OCI-LY1 (cell line): Measurements from ENCODE around the gene CDH13.

Source experiments
- H2AFZ ChIP-seq: fragments of 200-600 bp; sonication (generic), shearing (Covaris generic); 2 replicates; pipeline ENCODE4 v1.6.0; 2014; ENCODE audit warnings: antibody characterized with exemption, mild to moderate bottlenecking, low read length
- H3F3A ChIP-seq: fragments of 200-600 bp; sonication (generic), shearing (Covaris generic); 2 replicates; pipeline ENCODE4 v1.6.0; 2014; ENCODE audit warnings: mild to moderate bottlenecking, antibody characterized with exemption, low read length, moderate library complexity; ENCODE audit not compliant: insufficient read depth
- H3K27ac ChIP-seq: fragments of 200-600 bp; sonication (generic); 2 replicates; pipeline ENCODE4 v1.5.1; 2014; ENCODE audit warnings: low read length, mixed run types, mild to moderate bottlenecking, low read depth; ENCODE audit not compliant: poor library complexity, severe bottlenecking
- H3K27me3 ChIP-seq: fragments of 200-600 bp; sonication (generic); 2 replicates; pipeline ENCODE4 v1.6.0; 2014; ENCODE audit warnings: antibody characterized with exemption, mild to moderate bottlenecking, low read length, moderate library complexity; ENCODE audit not compliant: insufficient read depth
- H3K36me3 ChIP-seq: fragments of 200-600 bp; sonication (generic); 2 replicates; pipeline ENCODE4 v1.6.1; 2014; ENCODE audit warnings: mild to moderate bottlenecking, antibody characterized with exemption, low read length, moderate library complexity, mixed read lengths; ENCODE audit not compliant: insufficient read depth
- H3K4me1 ChIP-seq: fragments of 200-600 bp; sonication (generic); 2 replicates; pipeline ENCODE4 v1.5.1; 2014; ENCODE audit warnings: mild to moderate bottlenecking, low read length, moderate library complexity; ENCODE audit not compliant: insufficient read depth, severe bottlenecking
- H3K4me2 ChIP-seq: fragments of 200-600 bp; sonication (generic), shearing (Covaris generic); 2 replicates; pipeline ENCODE4 v1.6.1; 2014; ENCODE audit warnings: low read length
- H3K4me3 ChIP-seq: fragments of 200-600 bp; sonication (generic); 2 replicates; pipeline ENCODE4 v1.5.1; 2014; ENCODE audit warnings: low read length, low read depth, mild to moderate bottlenecking, mixed read lengths; ENCODE audit not compliant: poor library complexity, severe bottlenecking
- H3K79me2 ChIP-seq: fragments of 200-600 bp; shearing (Covaris generic); 2 replicates; pipeline ENCODE4 v1.6.1; 2016; ENCODE audit warnings: mixed run types, low read length, mixed read lengths; ENCODE audit not compliant: insufficient read depth
- H3K9ac ChIP-seq: fragments of 200-600 bp; sonication (generic), shearing (Covaris generic); 2 replicates; pipeline ENCODE4 v1.6.1; 2014; ENCODE audit warnings: mild to moderate bottlenecking, low read length, mixed read lengths
- H3K9me2 ChIP-seq: fragments of 200-600 bp; sonication (generic), shearing (Covaris generic); 2 replicates; pipeline ENCODE4 v1.6.1; 2014; ENCODE audit warnings: low read depth, mild to moderate bottlenecking, low read length, mixed read lengths
- H3K9me3 ChIP-seq: fragments of 200-600 bp; shearing (Covaris generic); 2 replicates; pipeline ENCODE4 v1.6.1; 2014; ENCODE audit warnings: low read length, mixed read lengths
- H4K20me1 ChIP-seq: fragments of 200-600 bp; sonication (generic), shearing (Covaris generic); 2 replicates; pipeline ENCODE4 v1.6.0; 2016; ENCODE audit warnings: mild to moderate bottlenecking, low read length; ENCODE audit not compliant: insufficient read depth
- EZH2 ChIP-seq: fragments of 200-600 bp; sonication (generic), shearing (Covaris generic); IDR thresholded peaks from 2 replicates; pipeline ENCODE4 v1.8.0; 2017; ENCODE audit warnings: borderline replicate concordance, mixed run types, mild to moderate bottlenecking, antibody characterized with exemption, low read length, moderate library complexity, mixed read lengths
- TF ChIP-seq, protein P1 (sequence below): fragments of 200-600 bp; sonication (generic), shearing (Covaris generic); IDR thresholded peaks from 2 replicates; pipeline ENCODE4 v1.5.1; 2017; ENCODE audit warnings: mild to moderate bottlenecking, antibody characterized with exemption, low read length, moderate library complexity, mixed read lengths

CDH13 gene

GRCh38 chr16:83330251-83330650, 703.5 kb downstream of the CDH13 start:
- H3K9me3 ChIP-seq: no peaks in the 10 kb centered on the region
- no peaks in the 10 kb centered on the region for H3K79me2 ChIP-seq
- no peak overlapping the region for H2AFZ ChIP-seq
- no peaks in the 10 kb centered on the region for H3F3A ChIP-seq
- H3K9me2 ChIP-seq: no peaks in the 10 kb centered on the region
- no peak overlapping the region for H3K4me3 ChIP-seq
- H3K4me1 ChIP-seq: no peaks in the 10 kb centered on the region
- H3K36me3 ChIP-seq: no peaks in the 10 kb centered on the region
- H3K27ac ChIP-seq: no peak overlapping the region
- TF ChIP-seq, protein P1, sequence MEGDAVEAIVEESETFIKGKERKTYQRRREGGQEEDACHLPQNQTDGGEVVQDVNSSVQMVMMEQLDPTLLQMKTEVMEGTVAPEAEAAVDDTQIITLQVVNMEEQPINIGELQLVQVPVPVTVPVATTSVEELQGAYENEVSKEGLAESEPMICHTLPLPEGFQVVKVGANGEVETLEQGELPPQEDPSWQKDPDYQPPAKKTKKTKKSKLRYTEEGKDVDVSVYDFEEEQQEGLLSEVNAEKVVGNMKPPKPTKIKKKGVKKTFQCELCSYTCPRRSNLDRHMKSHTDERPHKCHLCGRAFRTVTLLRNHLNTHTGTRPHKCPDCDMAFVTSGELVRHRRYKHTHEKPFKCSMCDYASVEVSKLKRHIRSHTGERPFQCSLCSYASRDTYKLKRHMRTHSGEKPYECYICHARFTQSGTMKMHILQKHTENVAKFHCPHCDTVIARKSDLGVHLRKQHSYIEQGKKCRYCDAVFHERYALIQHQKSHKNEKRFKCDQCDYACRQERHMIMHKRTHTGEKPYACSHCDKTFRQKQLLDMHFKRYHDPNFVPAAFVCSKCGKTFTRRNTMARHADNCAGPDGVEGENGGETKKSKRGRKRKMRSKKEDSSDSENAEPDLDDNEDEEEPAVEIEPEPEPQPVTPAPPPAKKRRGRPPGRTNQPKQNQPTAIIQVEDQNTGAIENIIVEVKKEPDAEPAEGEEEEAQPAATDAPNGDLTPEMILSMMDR: no peak
- no peak for TF ChIP-seq EZH2
- no peak overlapping the region for H3K9ac ChIP-seq
- no peaks in the 10 kb centered on the region for H3K27me3 ChIP-seq
- no peaks in the 10 kb centered on the region for H4K20me1 ChIP-seq
- no peak overlapping the region for H3K4me2 ChIP-seq

- no peaks in the 10 kb centered on the region for H3F3A ChIP-seq
- no peaks in the 10 kb centered on the region for H3K9me2 ChIP-seq
- no peaks in the 10 kb centered on the region for H3K9me3 ChIP-seq
- H3K36me3 ChIP-seq: no peaks in the 10 kb centered on the region
- H3K27me3 ChIP-seq: no peaks in the 10 kb centered on the region
- H2AFZ ChIP-seq: no peak overlapping the region
- no peak overlapping the region for H3K9ac ChIP-seq
- no peak overlapping the region for H3K27ac ChIP-seq
- no peaks in the 10 kb centered on the region for H4K20me1 ChIP-seq
- no peak overlapping the region for H3K4me3 ChIP-seq
- TF ChIP-seq EZH2: no peak
- TF ChIP-seq, protein P1: no peak
- no peak overlapping the region for H3K4me2 ChIP-seq
- no peaks in the 10 kb centered on the region for H3K79me2 ChIP-seq
- H3K4me1 ChIP-seq: no peaks in the 10 kb centered on the region
Measured at GRCh38 chr16:83335076-83335475, 708.3 kb downstream of the CDH13 start.

- H3K9me3 ChIP-seq: no peaks in the 10 kb centered on the region
- H4K20me1 ChIP-seq: no peaks in the 10 kb centered on the region
- no peak overlapping the region for H3K9ac ChIP-seq
- H3K9me2 ChIP-seq: no peaks in the 10 kb centered on the region
- no peak overlapping the region for H3K4me2 ChIP-seq
- no peak overlapping the region for H3K4me3 ChIP-seq
- H3K27me3 ChIP-seq: no peaks in the 10 kb centered on the region
- no peaks in the 10 kb centered on the region for H3F3A ChIP-seq
- no peak overlapping the region for H3K27ac ChIP-seq
- no peaks in the 10 kb centered on the region for H3K79me2 ChIP-seq
- no peaks in the 10 kb centered on the region for H3K36me3 ChIP-seq
- H2AFZ ChIP-seq: no peak overlapping the region
- TF ChIP-seq, protein P1: no peak
- no peak for TF ChIP-seq EZH2
- no peaks in the 10 kb centered on the region for H3K4me1 ChIP-seq
Measured at GRCh38 chr16:83336603-83337002, 709.8 kb downstream of the CDH13 start.
